H1 (cell line): Measurements from ENCODE around the gene KCTD2. TPM values are rescaled to one million over a fixed set of nuclear protein-coding genes. Genes with fewer than 3 reads are reported as not detected.

Experiments
- CTCF ChIA-PET: fragments of 300-600 bp; sonication (Branson Sonifier 250); formaldehyde crosslinking; loops from one replicate; lab custom pipeline; 2021; ENCODE audit not compliant: partially characterized antibody; lab: Charles Lee
- POLR2A ChIA-PET: fragments of 300-600 bp; sonication (Branson Sonifier 250); formaldehyde crosslinking; loops from one replicate; lab custom pipeline; 2021; ENCODE audit warnings: inconsistent platforms; ENCODE audit not compliant: partially characterized antibody; lab: Charles Lee
- DNase-seq, 2 experiments: peaks; one replicate each; pipeline versions ENCODE4 v3.0.0 to v3.0.0-alpha.2; 2010 to 2022; ENCODE audit warnings: low spot score in 2 of 2, low read depth in 1 of 2, mixed read lengths in 1 of 2
- FAIRE-seq: peaks from 2 replicates; lab custom pipeline; 2011; peaks lifted over from hg19 to GRCh38; lab: Jason Lieb, UNC
- H2AFZ ChIP-seq: 2 replicates; pipeline ENCODE4 v1.8.1; 2012; ENCODE audit warnings: low read length, inconsistent platforms
- H2AK5ac ChIP-seq: 2 replicates; pipeline ENCODE4 v1.6.1; 2013; ENCODE audit warnings: low read depth, low read length
- H2BK120ac ChIP-seq: replicated peaks from 2 replicates; pipeline ENCODE3; 2013; ENCODE audit warnings: low read depth, low read length, inconsistent platforms
- H2BK12ac ChIP-seq: 2 replicates; pipeline ENCODE4 v1.6.1; 2013; ENCODE audit warnings: low read depth, low read length
- H2BK15ac ChIP-seq: 2 replicates; pipeline ENCODE4 v1.6.1; 2013; ENCODE audit warnings: low read length
- H2BK20ac ChIP-seq: 2 replicates; pipeline ENCODE4 v1.6.1; 2013; ENCODE audit warnings: low read length
- H2BK5ac ChIP-seq: 2 replicates; pipeline ENCODE4 v1.6.1; 2013; ENCODE audit warnings: low read depth, low read length
- H3K14ac ChIP-seq: 2 replicates; pipeline ENCODE4 v1.6.1; 2013; ENCODE audit warnings: inconsistent platforms; ENCODE audit not compliant: insufficient read length
- H3K18ac ChIP-seq: 2 replicates; pipeline ENCODE4 v1.6.1; 2013; ENCODE audit warnings: low read length; ENCODE audit errors: extremely low read depth
- H3K23ac ChIP-seq: 2 replicates; pipeline ENCODE4 v1.6.1; 2013; ENCODE audit warnings: inconsistent platforms; ENCODE audit not compliant: insufficient read length
- H3K23me2 ChIP-seq: 2 replicates; pipeline ENCODE4 v1.6.1; 2013; ENCODE audit warnings: low read depth, low read length
- H3K27ac ChIP-seq: 2 replicates; pipeline ENCODE4 v1.6.1; 2011; ENCODE audit warnings: low read depth, low read length, inconsistent platforms
- H3K27me3 ChIP-seq, 4 experiments: replicated peaks in 1 of 4; 1 replicate in 1 of 4; 2 replicates in 3 of 4; pipeline versions ENCODE4 v1.6.1 to v1.8.1; 2011 to 2013; ENCODE audit warnings: low read length in 3 of 4, mild to moderate bottlenecking in 3 of 4, inconsistent platforms in 2 of 4, mixed read lengths in 2 of 4, moderate library complexity in 1 of 4; ENCODE audit not compliant: control insufficient read depth in 3 of 4, insufficient read depth in 3 of 4; ENCODE audit errors: extremely low read depth in 1 of 4
- H3K36me3 ChIP-seq, 4 experiments: 2 replicates each; pipeline versions ENCODE4 v1.6.1 to v1.8.1; 2011 to 2013; ENCODE audit warnings: mild to moderate bottlenecking in 4 of 4, low read length in 3 of 4, moderate library complexity in 2 of 4, control low read depth in 1 of 4, inconsistent platforms in 1 of 4; ENCODE audit not compliant: insufficient read depth in 4 of 4, control insufficient read depth in 2 of 4
- H3K4ac ChIP-seq: replicated peaks from 2 replicates; pipeline ENCODE3; 2013; ENCODE audit warnings: low read length, low read depth, mixed read lengths, inconsistent platforms; ENCODE audit not compliant: insufficient read length
- H3K4me1 ChIP-seq, 4 experiments: replicated peaks in 1 of 4; 1 replicate in 1 of 4; 2 replicates in 3 of 4; pipeline versions ENCODE4 v1.6.1 to v1.8.1; 2011 to 2013; ENCODE audit warnings: low read length in 3 of 4, inconsistent platforms in 2 of 4, mixed read lengths in 1 of 4; ENCODE audit not compliant: insufficient read depth in 4 of 4, control insufficient read depth in 3 of 4
- H3K4me2 ChIP-seq, 2 experiments: 2 replicates each; pipeline versions ENCODE4 v1.6.1 to v1.8.1; 2011 to 2013; ENCODE audit warnings: low read depth in 2 of 2, low read length in 2 of 2, control low read depth in 1 of 2, inconsistent platforms in 1 of 2, mild to moderate bottlenecking in 1 of 2; ENCODE audit not compliant: insufficient read depth in 1 of 2
- H3K4me3 ChIP-seq, 4 experiments: fragments of 200-600, 300-600 bp in 1 of 4; sonication (generic), shearing (Covaris generic), sonication (Bioruptor Twin) in 1 of 4; 2 replicates each; pipeline versions ENCODE4 v1.5.1 to v1.8.1; 2011 to 2016; ENCODE audit warnings: low read length in 4 of 4, low read depth in 3 of 4, control low read depth in 2 of 4, inconsistent platforms in 2 of 4, mild to moderate bottlenecking in 2 of 4, mixed read lengths in 1 of 4, moderate library complexity in 1 of 4; ENCODE audit not compliant: insufficient read depth in 2 of 4; ENCODE audit errors: extremely low read depth in 1 of 4
- H3K56ac ChIP-seq: replicated peaks from 2 replicates; pipeline ENCODE3; 2013; ENCODE audit warnings: low read depth, mild to moderate bottlenecking, mixed read lengths, low read length, inconsistent platforms; ENCODE audit not compliant: insufficient read length
- H3K79me1 ChIP-seq: 2 replicates; pipeline ENCODE4 v1.6.1; 2013; ENCODE audit warnings: low read depth, low read length, control low read depth
- H3K79me2 ChIP-seq, 2 experiments: 2 replicates each; pipeline versions ENCODE4 v1.6.1 to v1.8.1; 2012 to 2013; ENCODE audit warnings: low read length in 2 of 2, mild to moderate bottlenecking in 2 of 2, inconsistent platforms in 1 of 2; ENCODE audit not compliant: insufficient read depth in 2 of 2, control insufficient read depth in 1 of 2
- H3K9ac ChIP-seq, 4 experiments: replicated peaks in 1 of 4; 1 replicate in 1 of 4; 2 replicates in 3 of 4; pipeline versions ENCODE4 v1.6.1 to v1.8.1; 2011 to 2013; ENCODE audit warnings: low read depth in 3 of 4, low read length in 3 of 4, control low read depth in 2 of 4, mild to moderate bottlenecking in 2 of 4, moderate library complexity in 2 of 4, inconsistent platforms in 1 of 4; ENCODE audit errors: extremely low read depth in 1 of 4
- H3K9me3 ChIP-seq, 2 experiments: 2 replicates each; pipeline versions ENCODE4 v1.6.1 to v1.8.1; 2012 to 2013; ENCODE audit warnings: mild to moderate bottlenecking in 2 of 2, moderate library complexity in 2 of 2, control low read depth in 1 of 2, inconsistent platforms in 1 of 2, low read depth in 1 of 2, low read length in 1 of 2, mixed read lengths in 1 of 2; ENCODE audit not compliant: insufficient read depth in 2 of 2
- H4K20me1 ChIP-seq, 2 experiments: replicated peaks in 1 of 2; 2 replicates each; pipeline versions ENCODE3 to v1.8.1; 2011 to 2013; ENCODE audit warnings: inconsistent platforms in 2 of 2, low read length in 2 of 2, mild to moderate bottlenecking in 1 of 2; ENCODE audit not compliant: insufficient read depth in 2 of 2, control insufficient read depth in 1 of 2
- H4K5ac ChIP-seq: 2 replicates; pipeline ENCODE4 v1.6.1; 2013; ENCODE audit warnings: low read length, low read depth, mixed read lengths, inconsistent platforms; ENCODE audit not compliant: insufficient read length
- H4K8ac ChIP-seq: 2 replicates; pipeline ENCODE4 v1.8.0; 2013; ENCODE audit warnings: mild to moderate bottlenecking, moderate library complexity, low read length, inconsistent platforms; ENCODE audit not compliant: insufficient read depth; ENCODE audit errors: extremely low read depth
- H4K91ac ChIP-seq: replicated peaks from 2 replicates; pipeline ENCODE3; 2013; ENCODE audit warnings: low read length, mixed read lengths, inconsistent platforms; ENCODE audit not compliant: insufficient read length
- BACH1 ChIP-seq: IDR thresholded peaks from 2 replicates; pipeline ENCODE4 v1.6.1; 2012; ENCODE audit warnings: low read length, improper control_type of control experiment
- CEBPB ChIP-seq: IDR thresholded peaks from 2 replicates; pipeline ENCODE4 v1.6.1; 2012; ENCODE audit warnings: low read depth, low read length
- GABPA ChIP-seq: IDR thresholded peaks from 2 replicates; pipeline ENCODE4 v1.6.1; 2011; ENCODE audit warnings: mild to moderate bottlenecking, low read length, moderate library complexity, borderline replicate concordance; ENCODE audit not compliant: insufficient read depth
- POLR2A ChIP-seq, 2 experiments: IDR thresholded peaks; 1 replicate in 1 of 2; 2 replicates in 1 of 2; pipeline ENCODE4 v1.6.1; 2011; ENCODE audit warnings: low read depth in 2 of 2, low read length in 2 of 2, mild to moderate bottlenecking in 2 of 2; ENCODE audit errors: control extremely low read depth in 1 of 2
- RXRA ChIP-seq: IDR thresholded peaks from 2 replicates; pipeline ENCODE4 v1.6.1; 2011; ENCODE audit warnings: low read depth, mild to moderate bottlenecking, low read length, moderate library complexity; ENCODE audit not compliant: insufficient read depth
- ZNF274 ChIP-seq: IDR thresholded peaks from 2 replicates; pipeline ENCODE4 v1.7.0; 2012; ENCODE audit warnings: low read length, borderline replicate concordance; ENCODE audit errors: extremely low read depth
- WGBS, 2 experiments: shearing (Covaris generic) in 1 of 2; methylation state at CpG; one replicate each; pipeline versions ENCODE4 v1.1.6 to v1.1.7; 2013 to 2015; ENCODE audit warnings: low lambda C conversion rate in 2 of 2, mixed read lengths in 2 of 2, inconsistent platforms in 1 of 2, low coverage in 1 of 2, missing lambda C conversion rate in 1 of 2; ENCODE audit not compliant: insufficient replicate concordance in 2 of 2, insufficient coverage in 1 of 2, insufficient read length in 1 of 2; ENCODE audit errors: extremely low coverage in 1 of 2, missing lambda C conversion rate in 1 of 2; 5-methylcytosine and 5-hydroxymethylcytosine counted together
- polyA plus RNA-seq, 7 experiments: library from polyadenylated mRNA; depleted of rRNA in 3 of 7; stranded (reverse) in 5 of 7; unstranded in 2 of 7; fragments of >200 nt in 5 of 7; fragments of 200-250 nt in 2 of 7; gene quantifications; 1 replicate in 5 of 7; 2 replicates in 1 of 7; 4 replicates in 1 of 7; pipeline versions ENCODE4 v1.2.1 to v1.2.3, GENCODE V29; 2011 to 2013; ENCODE audit warnings: missing spikeins in 2 of 7, mixed read lengths in 2 of 7
- total RNA-seq: library from RNA; stranded (reverse); fragmentation: NEBNext Ultra II Directional; extraction: Animal tissue kit (Norgen Biotek cat#: 25700); gene quantifications from 2 replicates; pipeline ENCODE4 v1.2.1, GENCODE V29; 2021

Gene KCTD2
- total and polyA plus RNA-seq, 2 of the 8 experiments (the other 6 are each of a cell fraction or from before 2014, with no cell fraction given): 33.7 to 36.8 TPM

DNA sequence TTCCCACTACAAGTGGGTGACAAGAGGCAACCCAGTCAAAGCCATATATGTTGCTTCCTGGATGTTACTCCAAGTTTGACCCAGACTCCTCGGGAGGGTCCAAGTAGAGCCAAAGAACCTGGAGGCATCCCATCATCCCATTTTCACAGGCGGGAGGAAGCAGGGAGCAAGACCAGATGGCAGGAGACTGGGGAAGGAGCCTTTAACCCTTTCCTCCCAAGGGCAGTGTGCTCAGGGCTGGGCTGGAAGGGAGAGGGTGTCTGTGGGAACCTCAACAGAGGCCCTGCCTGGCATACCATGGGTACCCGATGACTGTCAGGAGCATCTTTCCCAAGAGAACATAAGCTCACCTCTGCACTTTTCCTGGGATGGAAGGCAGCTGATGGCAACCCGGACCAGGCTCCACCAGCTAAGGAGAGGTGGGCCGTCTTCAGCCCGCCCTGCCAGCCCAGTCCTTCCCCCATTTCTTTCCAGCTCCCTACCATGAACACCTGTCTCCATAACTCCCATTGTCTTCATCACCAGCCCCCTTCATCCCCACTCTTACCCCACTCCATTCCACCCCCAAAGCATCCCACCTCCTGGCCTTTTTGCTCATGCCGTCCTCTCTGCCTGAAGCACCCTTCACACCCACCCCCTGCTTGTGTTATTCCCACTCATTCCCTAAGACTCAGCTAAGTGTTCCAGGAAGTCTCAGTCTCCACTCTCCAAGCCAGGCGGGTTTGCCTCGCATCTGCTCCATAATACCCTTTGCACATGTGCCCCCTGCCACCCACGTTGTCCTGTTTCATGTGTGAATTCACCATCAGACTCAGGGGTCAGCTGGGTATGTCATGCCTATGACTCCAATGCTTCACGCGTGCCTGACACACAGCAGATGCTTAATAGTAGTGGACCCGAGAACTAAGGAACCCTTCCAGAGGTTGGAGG lies 34.9 kb downstream of the KCTD2 start:
- H4K5ac ChIP-seq: no peak overlapping the region
- WGBS, 2 experiments: 88% methylated on average over 13 of the region's 13 CpGs; no CpG with 5 or more reads in 1 of the 2 experiments
- H2BK15ac ChIP-seq: 0 out of 2 replicates have a peak overlapping the region, but pooled peaks have one; percentile 88
- ChIA-PET POLR2A (interaction anchor here (0.5 to 1.3 kb wide), 6 partner anchors 23 to 242 kb away, joined by 3 to 5 read pairs (median 4); partner anchors contain the start of genes MRPL58 and NT5C), CTCF (interaction anchor here (0.6 to 7.6 kb wide), 16 partner anchors 10 to 426 kb away, joined by 3 to 45 read pairs (median 4); partner anchors contain the start of gene ARMC7)
- H2BK12ac ChIP-seq: peak overlapping the region; percentile 75
- H3K9me3 ChIP-seq: no peaks in the 10 kb centered on the region
- no peak overlapping the region for H3K18ac ChIP-seq
- no peak overlapping the region for H2BK5ac ChIP-seq
- 0 out of 2 replicates have a peak overlapping the region, but pooled peaks have one; percentile 38 for H4K8ac ChIP-seq
- H2AK5ac ChIP-seq: 0 out of 2 replicates have a peak overlapping the region, but pooled peaks have one; percentile 68
- H3K27me3 ChIP-seq: no peaks in the 10 kb centered on the region
- H3K23me2 ChIP-seq: peaks cover 3% of the 10 kb centered on the region; the same call in 1 of the 2 replicates
- no peak overlapping the region for H3K4me3 ChIP-seq
- H3K4me1 ChIP-seq: peaks cover 0 to 17% (median 14%) of the 10 kb centered on the region in 4 experiments; a peak in 6 of 7 replicates
- H4K20me1 ChIP-seq: no peaks in the 10 kb centered on the region
- FAIRE-seq: no peak
- H3K4me2 ChIP-seq: no peak overlapping the region
- peak overlapping the region; percentile 1 for H4K91ac ChIP-seq
- H3K56ac ChIP-seq: no peak overlapping the region
- no peak overlapping the region for H3K27ac ChIP-seq
- no peak overlapping the region for H3K23ac ChIP-seq
- no peak overlapping the region for H2BK120ac ChIP-seq
- H3K36me3 ChIP-seq: no peaks in the 10 kb centered on the region
- no peak overlapping the region for H3K14ac ChIP-seq
- H3K9ac ChIP-seq: no peak overlapping the region
- no peak overlapping the region for H2AFZ ChIP-seq
- no peaks in the 10 kb centered on the region for H3K79me2 ChIP-seq
- DNase-seq: no peak
- peak overlapping the region; percentile 66; the same call in 1 of the 2 replicates for H2BK20ac ChIP-seq
- no peak overlapping the region for H3K4ac ChIP-seq
- H3K79me1 ChIP-seq: no peaks in the 10 kb centered on the region
- TF ChIP-seq RXRA (no peak), POLR2A (IDR thresholded peaks at IDR 0.05; ENCODE audit: control extremely low read depth in 1 of 2, low read depth in 2 of 2, low read length in 2 of 2) (no peak), GABPA (no peak), BACH1 (no peak), ZNF274 (no peak), CEBPB (no peak)
